HT-29 (cell line): ENCODE data around the gene DAZAP1. TPM values are rescaled to one million over a fixed set of nuclear protein-coding genes. Genes with fewer than 3 reads are reported as not detected.

Source experiments
- DNase-seq: peaks from one replicate; pipeline ENCODE4 v3.0.0-alpha.2; 2015; ENCODE audit warnings: low spot score
- total RNA-seq: library from RNA; depleted of rRNA; stranded (reverse); fragments of >200 nt; shearing (Covaris generic); gene quantifications from 2 replicates; pipeline ENCODE4 v1.2.3, GENCODE V29; 2014; rRNA removed

DAZAP1 gene
- 223 and 234 TPM in 2 replicates for total RNA-seq

- no peak for DNase-seq
These were observed at the start of gene DAZAP1 for GRCh38 chr19:1407528-1408299. Gene DAZAP1 (plus strand): TSS chr19:1407586. CDS start chr19:1407774, 188 bp downstream.

- DNase-seq, result no peak
These were observed 47.1 kb upstream of the DAZAP1 start for GRCh38 chr19:1360126-1360817.

- no peak for DNase-seq
These were observed 46.4 kb upstream of the DAZAP1 start for GRCh38 chr19:1360818-1361461.

- no peak for DNase-seq
These were observed 45.6 kb upstream of the DAZAP1 start for GRCh38 chr19:1361601-1362386.

- no peak for DNase-seq
These were observed 44.8 kb upstream of the DAZAP1 start for GRCh38 chr19:1362387-1363257.

- DNase-seq, result no peak
These were observed 43.8 kb upstream of the DAZAP1 start for GRCh38 chr19:1363599-1363998.

GRCh38 chr19:1364070-1364704, 43.2 kb upstream of the DAZAP1 start:
- no peak for DNase-seq

GRCh38 chr19:1365319-1366269, 41.8 kb upstream of the DAZAP1 start:
- no peak for DNase-seq

GRCh38 chr19:1366296-1366695, 41.1 kb upstream of the DAZAP1 start:
- no peak for DNase-seq

- DNase-seq, result no peak
These were observed 40.2 kb upstream of the DAZAP1 start for GRCh38 chr19:1366899-1367870.

GRCh38 chr19:1369214-1369805, 38.1 kb upstream of the DAZAP1 start:
- DNase-seq, result no peak

GRCh38 chr19:1370579-1371361, 36.6 kb upstream of the DAZAP1 start:
- DNase-seq, result no peak

GRCh38 chr19:1373042-1373533, 34.3 kb upstream of the DAZAP1 start:
- DNase-seq, result no peak

- no peak for DNase-seq
These were observed 33.7 kb upstream of the DAZAP1 start for GRCh38 chr19:1373534-1374249.

GRCh38 chr19:1374250-1374577, 33.2 kb upstream of the DAZAP1 start:
- no peak for DNase-seq

GRCh38 chr19:1376415-1376805, 31.0 kb upstream of the DAZAP1 start:
- DNase-seq, result no peak
